DOHH2 (cell line): ENCODE data around the gene TTC21B.

Source experiments
- H3F3A ChIP-seq: fragments of 200-600 bp; sonication (generic), shearing (Covaris generic); 2 replicates; pipeline ENCODE4 v1.6.0; 2016; ENCODE audit warnings: antibody characterized with exemption, mild to moderate bottlenecking; ENCODE audit not compliant: control insufficient read depth, insufficient read depth
- H3K27ac ChIP-seq: fragments of 200-600 bp; sonication (generic); 2 replicates; pipeline ENCODE4 v1.5.1; 2014; ENCODE audit warnings: low read depth, mild to moderate bottlenecking, low read length, moderate library complexity
- H3K27me3 ChIP-seq: fragments of 200-600 bp; sonication (generic); 2 replicates; pipeline ENCODE4 v1.6.1; 2014; ENCODE audit warnings: mild to moderate bottlenecking, low read length, mixed read lengths; ENCODE audit not compliant: control insufficient read depth
- H3K36me3 ChIP-seq: fragments of 200-600 bp; sonication (generic); 2 replicates; pipeline ENCODE4 v1.6.1; 2014; ENCODE audit warnings: mild to moderate bottlenecking, low read length, moderate library complexity, mixed read lengths; ENCODE audit not compliant: control insufficient read depth
- H3K4me1 ChIP-seq: fragments of 200-600 bp; sonication (generic); 2 replicates; pipeline ENCODE4 v1.6.1; 2014; ENCODE audit warnings: mild to moderate bottlenecking, low read length, mixed read lengths; ENCODE audit not compliant: control insufficient read depth
- H3K4me2 ChIP-seq: fragments of 200-600 bp; sonication (generic); 2 replicates; pipeline ENCODE4 v1.6.0; 2014; ENCODE audit warnings: mild to moderate bottlenecking, low read length, moderate library complexity
- H3K4me3 ChIP-seq: fragments of 200-600 bp; sonication (generic); 2 replicates; pipeline ENCODE4 v1.5.1; 2014; ENCODE audit warnings: mild to moderate bottlenecking, low read length, mixed read lengths
- H3K79me2 ChIP-seq: fragments of 200-600 bp; sonication (generic); 2 replicates; pipeline ENCODE4 v1.6.1; 2014; ENCODE audit warnings: mild to moderate bottlenecking, low read length, mixed read lengths; ENCODE audit not compliant: control insufficient read depth
- H3K9me2 ChIP-seq: fragments of 200-600 bp; sonication (generic); replicated peaks from 2 replicates; pipeline ENCODE4 v1.6.1; 2014; ENCODE audit warnings: mild to moderate bottlenecking, low read length, mixed read lengths; ENCODE audit not compliant: control insufficient read depth
- H3K9me3 ChIP-seq: fragments of 200-600 bp; sonication (generic); 2 replicates; pipeline ENCODE4 v1.6.1; 2014; ENCODE audit warnings: antibody characterized with exemption, low read length, mixed read lengths; ENCODE audit not compliant: control insufficient read depth, insufficient read depth
- H4K20me1 ChIP-seq: fragments of 200-600 bp; sonication (generic); 2 replicates; pipeline ENCODE4 v1.6.0; 2014; ENCODE audit warnings: low read depth, mild to moderate bottlenecking, antibody characterized with exemption, low read length, moderate library complexity; ENCODE audit not compliant: control insufficient read depth, insufficient read depth
- CTCF ChIP-seq: fragments of 200-600 bp; sonication (generic); IDR thresholded peaks from one replicate; pipeline ENCODE4 v1.5.1; 2014; ENCODE audit warnings: antibody characterized with exemption, mild to moderate bottlenecking, low read depth, low read length; ENCODE audit not compliant: poor library complexity, severe bottlenecking
- EZH2phosphoT487 ChIP-seq: fragments of 200-600 bp; sonication (generic); IDR thresholded peaks from 2 replicates; pipeline ENCODE4 v1.6.1; 2017; ENCODE audit warnings: borderline replicate concordance, mild to moderate bottlenecking, antibody characterized with exemption, low read length, moderate library complexity, mixed read lengths

Gene TTC21B

GRCh38 chr2:165889798-165890197 lies 63.8 kb downstream of the TTC21B start:
- no peaks in the 10 kb centered on the region for H3K9me3 ChIP-seq
- no peaks in the 10 kb centered on the region for H3K4me1 ChIP-seq
- no peaks in the 10 kb centered on the region for H3K27me3 ChIP-seq
- H3K9me2 ChIP-seq = no peaks in the 10 kb centered on the region
- TF ChIP-seq EZH2phosphoT487 = no peak
- no peak for TF ChIP-seq CTCF
- no peak overlapping the region for H3K4me3 ChIP-seq
- no peaks in the 10 kb centered on the region for H4K20me1 ChIP-seq
- no peak overlapping the region for H3K4me2 ChIP-seq
- no peaks in the 10 kb centered on the region for H3K79me2 ChIP-seq
- peaks cover 33% of the 10 kb centered on the region for H3K36me3 ChIP-seq
- H3F3A ChIP-seq = no peaks in the 10 kb centered on the region
- no peak overlapping the region for H3K27ac ChIP-seq

- no peaks in the 10 kb centered on the region for H3K79me2 ChIP-seq
- H3K27me3 ChIP-seq = no peaks in the 10 kb centered on the region
- no peak overlapping the region for H3K4me2 ChIP-seq
- H3K27ac ChIP-seq = no peak overlapping the region
- no peak overlapping the region for H3K4me3 ChIP-seq
- no peaks in the 10 kb centered on the region for H3F3A ChIP-seq
- no peaks in the 10 kb centered on the region for H3K9me2 ChIP-seq
- H3K4me1 ChIP-seq = no peaks in the 10 kb centered on the region
- H4K20me1 ChIP-seq = no peaks in the 10 kb centered on the region
- peaks cover 39% of the 10 kb centered on the region for H3K36me3 ChIP-seq
- TF ChIP-seq CTCF (no peak), EZH2phosphoT487 (no peak)
- no peaks in the 10 kb centered on the region for H3K9me3 ChIP-seq
These were observed 64.4 kb downstream of the TTC21B start for GRCh38 chr2:165889158-165889557.

GRCh38 chr2:165888171-165888570 lies 65.4 kb downstream of the TTC21B start:
- Histone ChIP-seq H4K20me1 (no peaks in the 10 kb centered on the region), H3K27ac (no peak overlapping the region), H3K4me1 (no peaks in the 10 kb centered on the region), H3K79me2 (no peaks in the 10 kb centered on the region), H3K4me3 (no peak overlapping the region), H3F3A (no peaks in the 10 kb centered on the region), H3K4me2 (no peak overlapping the region), H3K9me2 (no peaks in the 10 kb centered on the region), H3K9me3 (no peaks in the 10 kb centered on the region), H3K36me3 (peaks cover 45% of the 10 kb centered on the region), H3K27me3 (no peaks in the 10 kb centered on the region)
- TF ChIP-seq EZH2phosphoT487 (no peak), CTCF (no peak)
